ENCODE measurements around the gene PNKP.
A peak's percentile ranks its signal among the peaks of the same experiment; 100 is the strongest.

PNKP gene

DNA sequence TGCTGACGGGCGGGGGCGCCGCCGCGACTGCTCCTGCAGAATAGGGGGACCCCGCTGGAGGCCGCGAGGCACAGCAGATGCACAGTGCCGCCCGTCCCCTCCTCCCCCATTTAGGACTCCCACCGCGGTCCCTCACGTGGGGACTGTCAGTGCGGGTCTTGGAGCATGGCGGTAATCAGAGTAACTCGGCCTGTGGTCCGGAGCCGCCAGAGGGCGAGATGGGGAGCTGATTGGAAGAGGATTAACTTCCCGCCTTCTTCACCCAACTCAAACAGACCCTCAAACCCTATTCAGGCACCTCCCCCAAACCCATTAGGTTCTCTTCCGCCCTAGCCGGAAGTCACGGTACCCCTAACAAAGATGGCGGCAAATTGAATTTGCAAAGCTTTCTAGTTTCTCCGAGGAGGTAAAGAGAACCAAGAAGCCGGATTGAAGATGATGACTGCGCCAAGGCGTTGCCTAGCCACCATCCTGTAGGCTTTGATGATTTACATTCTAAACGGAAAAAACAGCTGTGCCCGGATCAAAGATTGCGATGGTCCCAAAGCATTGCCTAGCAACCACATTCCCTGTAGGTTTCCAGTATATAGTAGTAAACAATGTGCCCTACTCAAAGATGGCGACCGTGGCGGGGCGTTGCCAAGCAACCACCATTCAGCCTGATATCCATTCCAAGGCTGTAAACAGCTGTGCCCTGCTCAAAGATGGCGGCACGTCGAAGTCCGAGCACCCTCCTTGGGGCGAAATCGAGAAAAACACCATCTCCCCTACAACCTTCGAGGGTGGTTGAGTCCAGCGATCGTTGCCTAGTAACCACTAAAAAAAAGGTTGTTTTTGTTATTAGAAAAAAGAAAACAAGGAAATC is 54.1 kb downstream of the PNKP start, which contains the start of gene FUZ:
TSS of gene FUZ (minus strand) at position 296 of the 865 bp plus-strand sequence. CDS start at position 110, 186 bp downstream.
- peak within 1 kb of the TSS; percentile 87 for H3K27ac ChIP-seq
- DNase-seq, result peak; percentile 98
- no peaks in the 10 kb centered on the region for H3K9me3 ChIP-seq (ENCODE audit: severe bottlenecking)
- no peaks in the 10 kb centered on the region for H3K27me3 ChIP-seq (ENCODE audit: insufficient read depth, low read depth, severe bottlenecking)
- peak within 1 kb of the TSS; percentile 95 for H3K4me3 ChIP-seq (ENCODE audit: low read depth, low read length)
- TF ChIP-seq, protein P1, sequence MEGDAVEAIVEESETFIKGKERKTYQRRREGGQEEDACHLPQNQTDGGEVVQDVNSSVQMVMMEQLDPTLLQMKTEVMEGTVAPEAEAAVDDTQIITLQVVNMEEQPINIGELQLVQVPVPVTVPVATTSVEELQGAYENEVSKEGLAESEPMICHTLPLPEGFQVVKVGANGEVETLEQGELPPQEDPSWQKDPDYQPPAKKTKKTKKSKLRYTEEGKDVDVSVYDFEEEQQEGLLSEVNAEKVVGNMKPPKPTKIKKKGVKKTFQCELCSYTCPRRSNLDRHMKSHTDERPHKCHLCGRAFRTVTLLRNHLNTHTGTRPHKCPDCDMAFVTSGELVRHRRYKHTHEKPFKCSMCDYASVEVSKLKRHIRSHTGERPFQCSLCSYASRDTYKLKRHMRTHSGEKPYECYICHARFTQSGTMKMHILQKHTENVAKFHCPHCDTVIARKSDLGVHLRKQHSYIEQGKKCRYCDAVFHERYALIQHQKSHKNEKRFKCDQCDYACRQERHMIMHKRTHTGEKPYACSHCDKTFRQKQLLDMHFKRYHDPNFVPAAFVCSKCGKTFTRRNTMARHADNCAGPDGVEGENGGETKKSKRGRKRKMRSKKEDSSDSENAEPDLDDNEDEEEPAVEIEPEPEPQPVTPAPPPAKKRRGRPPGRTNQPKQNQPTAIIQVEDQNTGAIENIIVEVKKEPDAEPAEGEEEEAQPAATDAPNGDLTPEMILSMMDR (IDR thresholded peaks at IDR 0.05; ENCODE audit: low read depth, low read length), result peak; percentile 39
- H3K36me3 ChIP-seq, result peaks cover 3% of the 10 kb centered on the region; the same call in 1 of the 2 replicates

DNA sequence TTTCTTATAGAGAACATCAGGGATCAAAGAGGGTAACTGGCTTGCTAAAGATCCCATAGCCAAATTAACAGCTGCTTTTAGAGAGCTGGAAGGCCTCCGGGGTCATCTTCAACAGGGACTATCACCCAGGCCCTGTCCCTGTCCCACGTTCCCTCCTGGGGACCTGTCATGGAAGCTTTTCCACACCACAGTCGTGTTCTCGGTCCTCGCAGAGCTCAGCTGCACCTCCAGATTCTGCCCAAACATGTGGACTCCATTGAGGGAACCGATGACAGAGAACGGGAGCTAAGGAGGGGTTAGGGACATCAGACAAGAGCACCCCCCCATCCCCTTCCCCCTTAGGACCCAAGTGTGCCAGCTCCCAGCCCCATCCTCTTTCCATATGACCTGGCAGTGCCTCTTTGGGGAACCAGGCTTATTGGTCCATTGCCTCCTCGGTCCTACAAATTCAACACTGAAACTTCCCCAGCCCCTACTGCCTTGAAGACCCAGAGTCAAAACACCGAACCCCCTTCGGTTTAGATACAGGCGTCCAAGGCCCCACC is 54.9 kb downstream of the PNKP start:
- Histone ChIP-seq H3K27me3 (ENCODE audit: insufficient read depth, low read depth, severe bottlenecking) (no peaks in the 10 kb centered on the region), H3K4me3 (ENCODE audit: low read depth, low read length) (peak overlapping the region; percentile 95), H3K27ac (peak overlapping the region; percentile 87), H3K9me3 (ENCODE audit: severe bottlenecking) (no peaks in the 10 kb centered on the region), H3K36me3 (peaks cover 10% of the 10 kb centered on the region)
- DNase-seq, result no peak
- TF ChIP-seq, protein P1 (IDR thresholded peaks at IDR 0.05; ENCODE audit: low read depth, low read length), result no peak

DNA sequence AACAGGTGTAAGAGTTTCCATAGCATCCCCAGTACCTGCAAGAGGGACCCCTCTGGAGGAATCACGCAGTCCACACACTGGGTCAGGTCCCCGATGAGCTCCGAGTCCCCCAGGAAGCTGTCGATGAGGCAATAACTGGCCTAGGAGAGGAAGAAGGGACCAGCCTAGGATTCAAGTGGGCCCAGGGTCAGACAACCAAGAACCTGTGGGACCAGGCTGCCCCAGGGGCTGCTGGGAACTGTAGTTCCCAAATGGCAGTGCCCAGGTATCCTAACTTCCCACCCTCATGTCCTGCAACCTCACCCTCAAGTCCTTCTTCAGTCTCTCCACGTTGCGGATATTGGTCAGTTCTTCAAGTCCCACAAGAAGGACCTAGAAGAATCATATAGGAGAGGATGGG is 56.0 kb downstream of the PNKP start:
- Histone ChIP-seq H3K4me3 (ENCODE audit: low read depth, low read length) (no peak overlapping the region), H3K27ac (no peak overlapping the region), H3K27me3 (ENCODE audit: insufficient read depth, low read depth, severe bottlenecking) (no peaks in the 10 kb centered on the region), H3K36me3 (peaks cover 16% of the 10 kb centered on the region), H3K9me3 (ENCODE audit: severe bottlenecking) (no peaks in the 10 kb centered on the region)
- TF ChIP-seq, protein P1 (IDR thresholded peaks at IDR 0.05; ENCODE audit: low read depth, low read length), result no peak
- DNase-seq, result no peak

All from WERI-Rb-1 (cell line).